ENCODE results near the gene VPS39.

The VPS39 gene

GRCh38 chr15:42199126-42199525, 9.0 kb downstream of the VPS39 start:
- no peak for FAIRE-seq

- FAIRE-seq = no peak
These were observed 9.6 kb downstream of the VPS39 start for GRCh38 chr15:42198516-42198915.

- FAIRE-seq = no peak
These were observed 13.6 kb downstream of the VPS39 start for GRCh38 chr15:42194513-42194912.

DNA sequence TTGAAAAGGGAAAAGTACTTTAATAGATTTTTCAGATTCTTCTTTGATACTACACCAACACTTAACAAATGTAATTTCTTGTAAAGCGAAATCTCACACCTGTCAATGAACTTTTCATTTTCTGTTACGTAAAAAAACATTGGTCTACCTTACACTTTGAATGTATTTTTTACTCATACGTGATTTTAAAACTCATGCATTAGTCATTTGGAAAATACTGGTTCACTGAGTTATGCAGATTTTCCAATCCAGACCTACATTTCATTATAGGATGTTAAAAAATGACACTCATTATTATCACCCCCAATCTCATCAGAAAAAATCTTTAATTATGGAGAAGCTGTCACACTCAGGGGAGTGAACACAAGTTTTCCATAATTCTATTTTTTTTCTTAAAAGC, 14.7 kb downstream of the VPS39 start:
- FAIRE-seq = no peak

DNA sequence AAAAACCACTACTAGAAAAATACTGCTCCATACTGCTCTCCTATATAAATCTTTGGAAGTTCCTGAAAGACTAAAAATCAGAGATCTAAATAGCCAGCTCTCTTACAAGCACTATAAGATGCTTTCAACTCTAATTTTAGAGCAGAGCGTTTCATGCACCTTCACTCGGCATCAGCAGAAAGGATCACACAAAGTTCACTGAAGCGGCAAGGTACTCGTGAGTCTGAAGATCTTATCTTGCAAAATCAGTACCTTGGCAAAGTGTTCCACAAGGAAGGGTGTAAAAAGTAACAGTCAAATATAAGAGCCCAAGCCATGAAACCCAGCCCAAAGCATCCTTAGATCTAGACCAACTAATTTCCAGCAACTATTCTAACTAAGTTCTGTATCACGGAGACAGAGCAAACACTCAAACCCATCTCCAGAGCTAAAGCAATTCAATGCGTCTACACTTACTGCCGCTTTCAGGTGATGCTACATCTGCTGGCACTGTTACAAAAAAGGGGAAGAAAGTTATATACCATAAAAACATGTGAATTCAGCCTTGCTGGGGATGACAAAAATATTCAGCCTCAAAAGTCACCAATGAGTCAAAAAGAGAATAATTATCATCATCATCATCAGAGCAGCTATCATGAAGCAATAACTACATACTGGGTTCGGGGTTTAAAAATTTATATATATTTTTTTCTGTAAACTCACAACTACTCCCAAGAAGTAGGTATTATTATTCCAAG, 16.3 kb downstream of the VPS39 start:
- FAIRE-seq = no peak

DNA sequence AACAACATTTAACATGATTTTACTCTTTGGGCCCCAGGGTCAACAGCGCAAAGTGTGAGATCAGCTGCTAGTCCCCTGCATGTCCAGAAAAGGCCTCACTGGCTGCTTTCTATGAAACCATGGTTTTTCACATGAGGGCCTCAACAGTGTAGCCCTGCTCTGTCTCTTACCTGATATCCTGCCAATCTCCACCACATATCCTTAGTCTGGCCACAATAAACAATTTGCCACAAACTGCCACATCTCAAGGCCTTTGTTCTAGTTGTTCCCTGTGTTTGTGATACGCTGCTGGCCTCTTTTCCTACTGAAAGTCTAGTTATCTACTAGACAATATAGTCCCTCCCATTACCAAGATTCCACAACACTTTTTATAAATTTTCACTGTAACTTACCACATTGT, 17.7 kb downstream of the VPS39 start:
- FAIRE-seq = no peak

DNA sequence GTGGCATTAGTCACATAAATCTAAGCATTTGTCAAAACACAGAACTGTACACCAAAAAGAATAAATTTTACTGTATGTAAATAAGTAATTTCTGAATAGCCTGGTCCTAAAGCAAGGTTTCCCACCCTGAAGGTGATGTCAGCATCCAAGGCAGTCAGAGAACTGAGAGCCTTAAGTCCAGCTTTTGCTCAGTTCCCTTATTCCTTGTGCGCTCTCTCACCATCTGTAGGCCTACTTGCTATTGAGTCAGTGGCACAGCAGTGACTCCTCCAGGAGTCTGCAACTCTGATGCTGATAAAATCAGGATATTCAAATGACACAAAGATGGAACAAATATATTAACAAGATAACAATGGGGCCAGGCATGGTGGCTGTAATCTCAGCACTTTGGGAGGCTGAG, 22.3 kb downstream of the VPS39 start:
- no peak for FAIRE-seq

- no peak for FAIRE-seq
These were observed 23.4 kb downstream of the VPS39 start for GRCh38 chr15:42184736-42185135.

- FAIRE-seq = no peak
These were observed 23.8 kb downstream of the VPS39 start for GRCh38 chr15:42184296-42184695.

GRCh38 chr15:42182961-42183360, 25.1 kb downstream of the VPS39 start:
- FAIRE-seq = no peak

GRCh38 chr15:42182328-42182886, 25.7 kb downstream of the VPS39 start:
- FAIRE-seq = no peak

- FAIRE-seq = no peak
These were observed 30.0 kb downstream of the VPS39 start for GRCh38 chr15:42178056-42178455.

DNA sequence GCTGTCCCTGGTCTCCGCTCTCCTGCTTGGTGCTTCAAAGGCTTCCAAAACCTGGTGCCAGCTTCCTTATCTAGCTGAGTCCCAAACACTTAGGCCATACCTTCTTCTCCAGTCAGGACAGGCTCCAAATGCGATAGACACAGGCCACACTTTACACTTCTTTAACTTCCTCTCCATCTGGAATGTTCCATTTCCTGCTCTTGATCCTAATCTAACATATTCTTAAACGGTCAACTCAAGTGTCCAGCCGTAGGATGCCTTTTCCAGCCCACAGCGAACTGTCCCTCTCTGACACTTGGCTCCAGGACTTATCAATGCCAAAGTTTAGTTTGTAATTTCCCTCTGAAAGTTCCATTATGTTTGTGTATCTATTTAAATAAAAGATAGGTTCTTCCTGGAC, 32.4 kb downstream of the VPS39 start:
- FAIRE-seq = no peak

- FAIRE-seq = no peak
These were observed 35.6 kb downstream of the VPS39 start for GRCh38 chr15:42172475-42172874.

DNA sequence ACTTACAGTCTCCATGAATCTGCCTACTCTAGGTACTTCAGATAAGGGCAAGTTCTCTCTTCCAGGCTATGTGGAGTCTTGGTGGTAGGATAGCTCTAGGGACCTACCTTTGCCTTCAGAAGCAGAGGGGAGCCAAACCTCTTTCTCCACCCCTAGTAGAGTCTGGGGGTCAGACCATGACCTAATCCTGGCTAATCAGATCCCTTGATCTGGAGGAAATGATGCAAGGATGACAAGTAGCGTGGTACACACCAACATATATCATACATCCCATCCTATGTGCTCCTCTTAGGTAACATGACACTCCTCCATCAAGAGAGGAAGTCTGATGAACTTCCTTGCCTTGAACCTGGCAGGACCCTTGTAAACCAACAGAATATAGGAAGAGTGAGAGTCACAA, 36.3 kb downstream of the VPS39 start:
- FAIRE-seq = no peak

DNA sequence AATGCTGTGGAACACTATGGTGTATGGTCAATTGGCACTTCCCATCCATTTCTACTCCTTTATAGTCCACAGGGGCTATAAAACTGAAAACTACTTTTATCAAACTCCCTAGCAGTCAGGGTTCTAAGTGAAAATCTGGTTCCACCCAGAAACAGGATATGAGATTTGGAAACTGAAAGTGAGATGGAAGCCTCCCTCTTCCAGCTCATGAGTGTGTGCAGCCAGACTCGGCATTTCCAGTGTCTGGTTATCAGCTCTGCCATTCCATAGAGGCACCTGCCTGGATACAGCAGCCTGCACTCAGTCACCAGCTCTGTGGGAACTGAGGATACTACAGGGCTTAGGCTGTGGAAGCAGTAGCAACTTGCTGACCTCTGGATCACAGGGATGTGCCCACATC, 37.0 kb downstream of the VPS39 start:
- FAIRE-seq = no peak

DNA sequence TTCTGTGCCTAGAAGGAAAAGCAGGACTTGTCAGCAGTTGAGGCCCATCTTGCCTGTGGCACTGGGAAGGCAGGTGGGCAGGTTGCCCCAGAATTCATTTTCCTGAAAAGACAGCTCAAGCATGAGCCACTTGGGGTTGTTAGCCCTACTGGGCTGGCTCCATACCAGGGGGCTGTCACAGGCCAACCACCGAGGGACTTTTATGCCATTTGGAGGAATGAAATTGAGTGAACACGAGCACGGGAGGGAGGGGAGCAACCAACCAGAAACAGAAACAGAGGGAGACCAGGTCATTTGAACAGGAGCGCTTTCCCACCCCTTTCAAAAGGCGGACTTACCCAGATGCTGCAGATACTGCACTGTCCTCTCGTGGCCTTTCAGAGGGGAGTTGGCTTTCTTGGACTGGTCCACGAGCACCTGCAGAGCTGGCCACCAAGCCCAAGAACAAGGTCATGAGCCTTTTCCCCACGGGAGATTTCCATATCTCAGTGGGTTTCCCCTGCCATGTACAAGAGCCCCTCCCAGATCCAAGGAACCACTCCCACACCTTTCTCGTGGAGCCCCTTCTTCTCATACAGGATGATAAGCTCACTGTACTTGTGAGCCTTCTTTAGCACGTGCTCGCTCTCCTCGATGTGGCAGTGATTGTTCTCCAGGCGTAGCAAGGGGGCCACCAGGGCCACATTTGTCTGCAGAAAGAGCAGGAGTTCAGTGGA, 41.7 kb downstream of the VPS39 start:
- FAIRE-seq = no peak

- no peak for FAIRE-seq
These were observed 43.0 kb downstream of the VPS39 start for GRCh38 chr15:42165106-42165505.

DNA sequence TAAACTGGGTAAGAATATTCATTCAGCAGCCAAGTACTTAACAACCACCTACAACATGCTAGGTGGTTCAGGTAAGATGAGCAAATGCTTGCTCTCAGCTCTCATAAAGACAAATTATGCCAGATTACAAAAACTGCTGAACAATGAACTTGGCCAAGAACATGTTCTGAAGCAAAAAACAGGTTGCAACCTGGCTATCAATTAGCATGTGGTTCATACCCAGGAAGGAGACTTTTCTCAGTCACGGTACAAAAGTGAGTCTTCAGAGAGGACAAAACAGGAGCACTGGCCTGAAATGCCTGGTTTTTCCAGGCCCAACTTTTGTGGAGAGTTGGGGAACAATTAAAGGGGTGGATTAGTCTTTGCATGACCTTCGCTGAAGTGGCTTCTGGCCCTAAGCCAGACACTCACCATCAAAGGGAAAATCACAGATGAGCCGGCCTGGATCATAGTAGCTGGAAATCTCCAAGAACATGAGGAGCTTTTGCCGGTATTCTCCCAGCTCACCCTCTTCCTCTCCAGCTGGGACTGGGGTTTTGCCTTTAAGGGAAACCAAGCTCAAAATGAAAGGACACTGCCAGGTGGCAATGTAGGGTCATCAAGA, 44.1 kb downstream of the VPS39 start:
- FAIRE-seq = no peak

- FAIRE-seq = no peak
These were observed 44.8 kb downstream of the VPS39 start for GRCh38 chr15:42163291-42163690.

- no peak for FAIRE-seq
These were observed 48.0 kb downstream of the VPS39 start for GRCh38 chr15:42160136-42160535.

GRCh38 chr15:42159381-42160015, 48.6 kb downstream of the VPS39 start:
- no peak for FAIRE-seq

DNA sequence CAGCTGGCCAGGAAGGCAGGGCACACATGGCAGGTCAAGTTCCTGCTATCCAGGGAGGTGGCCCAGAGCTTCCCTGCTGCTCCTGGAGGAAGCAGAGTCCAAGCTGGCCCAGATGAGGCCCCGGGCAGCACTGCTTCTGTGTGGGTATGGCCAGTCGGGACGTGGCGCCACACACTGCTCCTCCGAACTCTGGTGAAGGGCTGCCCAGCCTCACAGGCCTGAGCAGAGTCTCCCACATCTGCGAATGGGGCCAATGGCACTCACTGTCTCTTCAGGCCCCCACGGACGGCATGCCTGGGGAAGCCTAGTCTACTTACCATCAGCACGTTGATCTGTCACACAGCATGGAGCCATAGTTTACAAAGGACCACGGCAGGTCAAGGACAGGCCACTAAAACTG, 49.2 kb downstream of the VPS39 start:
- no peak for FAIRE-seq

Measured in TTC549 (cell line).